Measurements from ENCODE around the gene TOP2A. TPM values are rescaled to one million over a fixed set of nuclear protein-coding genes. Genes with fewer than 3 reads are reported as not detected.

Gene TOP2A
- total RNA-seq, 1 donor from 2014 or later, result 3.3 TPM

GRCh38 chr17:40453881-40454612 is 36.4 kb upstream of the TOP2A start:
- Histone ChIP-seq H3K27ac (no peak overlapping the region), H3K4me1 (peaks cover 65% of the 10 kb centered on the region), H3K4me3 (no peak overlapping the region), H3K27me3 (no peaks in the 10 kb centered on the region), H3K9me3 (no peaks in the 10 kb centered on the region), H3K36me3 (peaks cover 58% of the 10 kb centered on the region)
- ATAC-seq (no peak), DNase-seq (no peak)
- TF ChIP-seq CTCF (IDR thresholded peaks at IDR 0.05), result no peak
- intact Hi-C loops (cut with DNase I), result no loop called here

- peaks cover 58% of the 10 kb centered on the region for H3K36me3 ChIP-seq
- H3K4me1 ChIP-seq, result peaks cover 68% of the 10 kb centered on the region
- TF ChIP-seq CTCF (IDR thresholded peaks at IDR 0.05), result no peak
- intact Hi-C loops (cut with DNase I), result no loop called here
- H3K27me3 ChIP-seq, result no peaks in the 10 kb centered on the region
- H3K27ac ChIP-seq, result no peak overlapping the region
- no peak overlapping the region for H3K4me3 ChIP-seq
- H3K9me3 ChIP-seq, result no peaks in the 10 kb centered on the region
- DNase-seq (no peak), ATAC-seq (no peak)
These were observed 35.3 kb upstream of the TOP2A start for GRCh38 chr17:40452921-40453378.

- Histone ChIP-seq H3K27me3 (no peaks in the 10 kb centered on the region), H3K27ac (peak overlapping the region; percentile 20), H3K9me3 (no peaks in the 10 kb centered on the region), H3K4me3 (no peak overlapping the region), H3K36me3 (peaks cover 53% of the 10 kb centered on the region), H3K4me1 (peaks cover 68% of the 10 kb centered on the region)
- no peak for DNase-seq
- no peak for TF ChIP-seq CTCF (IDR thresholded peaks at IDR 0.05)
- no peak for ATAC-seq
- intact Hi-C loops (cut with DNase I), result no loop called here
These were observed 34.6 kb upstream of the TOP2A start for GRCh38 chr17:40452216-40452787.

GRCh38 chr17:40451420-40451819 is 33.7 kb upstream of the TOP2A start:
- intact Hi-C loops (cut with DNase I), result no loop called here
- TF ChIP-seq CTCF (IDR thresholded peaks at IDR 0.05), result no peak
- ATAC-seq, result no peak
- no peak for DNase-seq
- H3K4me1 ChIP-seq, result peaks cover 66% of the 10 kb centered on the region
- H3K4me3 ChIP-seq, result no peak overlapping the region
- peaks cover 44% of the 10 kb centered on the region for H3K36me3 ChIP-seq
- H3K9me3 ChIP-seq, result no peaks in the 10 kb centered on the region
- peak overlapping the region; percentile 30 for H3K27ac ChIP-seq
- H3K27me3 ChIP-seq, result no peaks in the 10 kb centered on the region

- H3K27me3 ChIP-seq, result no peaks in the 10 kb centered on the region
- no peak overlapping the region for H3K4me3 ChIP-seq
- DNase-seq (no peak), ATAC-seq (peak; percentile 26)
- intact Hi-C loops (cut with DNase I), result no loop called here
- no peak overlapping the region for H3K27ac ChIP-seq
- H3K9me3 ChIP-seq, result no peaks in the 10 kb centered on the region
- H3K36me3 ChIP-seq, result peaks cover 32% of the 10 kb centered on the region
- TF ChIP-seq CTCF (IDR thresholded peaks at IDR 0.05), result peak; percentile 63
- peaks cover 68% of the 10 kb centered on the region for H3K4me1 ChIP-seq
These were observed 32.5 kb upstream of the TOP2A start for GRCh38 chr17:40450175-40450574.
